ENCODE data around the gene PFN1. TPM values are rescaled to one million over a fixed set of nuclear protein-coding genes. Genes with fewer than 3 reads are reported as not detected.

The PFN1 gene
- total and polyA plus RNA-seq, 10 of the 15 experiments (the other 5 are each of a cell fraction or from before 2014, with no cell fraction given) = 154 to 3,892 (median 1,918) TPM

DNA sequence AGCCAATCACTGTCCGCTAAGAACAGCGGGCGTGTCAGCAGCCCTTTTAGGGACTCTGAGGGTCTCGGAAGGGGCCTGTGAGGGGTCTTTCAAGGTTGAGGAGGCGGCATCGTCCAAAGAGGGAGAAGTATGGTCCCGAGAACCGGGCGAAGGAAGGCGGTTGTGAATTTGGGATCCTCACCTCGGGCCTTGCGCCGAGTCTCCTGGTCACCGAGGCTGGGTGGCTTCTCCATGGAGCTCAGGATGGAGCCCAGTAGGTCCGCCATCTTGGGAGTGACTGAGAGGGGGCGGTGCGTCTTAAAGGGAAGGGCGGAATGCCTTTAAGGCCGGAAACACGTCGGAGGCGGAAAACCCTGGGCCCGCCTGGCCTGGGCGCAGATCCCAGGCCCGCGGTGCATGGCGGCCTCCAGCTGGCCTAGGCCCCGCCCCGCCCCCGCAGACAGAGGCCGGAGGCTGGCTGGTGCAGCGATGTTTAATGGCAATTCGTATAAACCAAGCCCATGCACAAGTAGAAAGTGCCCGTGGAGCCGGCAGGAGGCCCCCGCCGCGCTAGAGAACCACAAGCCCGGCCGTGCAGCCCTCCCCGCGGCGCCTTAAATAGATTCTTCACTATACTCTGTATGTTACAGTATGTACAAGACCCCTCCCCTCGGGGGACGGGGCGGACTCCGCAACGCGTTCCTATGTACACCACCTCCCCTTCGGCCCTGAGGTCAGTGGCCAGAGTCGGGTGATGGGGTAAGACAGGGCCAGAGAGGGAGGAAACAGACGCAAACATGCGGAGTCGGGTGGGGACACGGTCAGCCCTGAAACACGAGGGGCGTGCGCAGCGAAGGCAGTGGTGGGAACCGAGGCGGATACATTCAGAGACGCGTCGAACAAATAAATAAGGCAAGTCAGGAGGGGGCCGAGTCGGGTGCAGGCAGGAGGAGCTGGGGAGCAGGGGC is 19.5 kb upstream of the PFN1 start, which contains the start of gene SPAG7 (continued):
- TF ChIP-seq TCF3 (IDR thresholded peaks at IDR 0.05; ENCODE audit: borderline replicate concordance, insufficient read depth, low read depth, low read length) (peak; percentile 81), ZNF24 (IDR thresholded peaks at IDR 0.05) (0 out of 2 replicates have a peak, but pooled peaks have one; percentile 19), JUNB (IDR thresholded peaks at IDR 0.05) (no peak), ZZZ3 (IDR thresholded peaks at IDR 0.05; ENCODE audit: control insufficient read depth, insufficient read length, low read depth) (no peak), MYC (IDR thresholded peaks at IDR 0.05; ENCODE audit: insufficient read depth, insufficient read length, insufficient replicate concordance, low read length, severe bottlenecking) (no peak), CHD4 (IDR thresholded peaks at IDR 0.05) (no peak), TCF12 (IDR thresholded peaks at IDR 0.05; ENCODE audit: low read depth, low read length) (peak; percentile 83; the same call in 1 of the 2 replicates), HCFC1 (IDR thresholded peaks at IDR 0.05; ENCODE audit: low read length) (0 out of 2 replicates have a peak, but pooled peaks have one; percentile 35), SIX5 (IDR thresholded peaks at IDR 0.05; ENCODE audit: low read depth, low read length, severe bottlenecking) (peak; percentile 15), RFX5 (IDR thresholded peaks at IDR 0.05; ENCODE audit: low read depth, low read length) (no peak), POLR2A (IDR thresholded peaks at IDR 0.05; ENCODE audit: low read depth, low read length) (peak; percentile 87), ATF2 (IDR thresholded peaks at IDR 0.05; ENCODE audit: low read length) (no peak), SMARCA5 (IDR thresholded peaks at IDR 0.05) (peak; percentile 57; the same call in 1 of the 2 replicates), EP300 (IDR thresholded peaks at IDR 0.05; ENCODE audit: borderline replicate concordance in 1 of 2, control insufficient read depth in 1 of 2, low read depth in 2 of 2, low read length in 2 of 2) (0 out of 4 replicates have a peak, but pooled peaks of 1 of the 2 experiments have one; percentile 39), NR2C2 (IDR thresholded peaks at IDR 0.05; ENCODE audit: borderline replicate concordance, control insufficient read depth, insufficient read length, low read depth) (no peak), STAT1 (conservative IDR thresholded peaks at IDR 0.05) (no peak), BMI1 (IDR thresholded peaks at IDR 0.05; ENCODE audit: borderline replicate concordance) (no peak), KDM1A (IDR thresholded peaks at IDR 0.05; ENCODE audit: borderline replicate concordance) (no peak), SMAD5 (IDR thresholded peaks at IDR 0.05; ENCODE audit: low read depth) (peak; percentile 90; the same call in 1 of the 2 replicates), ATF7 (IDR thresholded peaks at IDR 0.05; ENCODE audit: low read depth) (peak; percentile 25; the same call in 1 of the 2 replicates), MXI1 (IDR thresholded peaks at IDR 0.05; ENCODE audit: low read depth, low read length) (peak; percentile 73; the same call in 1 of the 2 replicates), MYB (IDR thresholded peaks at IDR 0.05; ENCODE audit: borderline replicate concordance, low read depth, low read length) (no peak), SRF (IDR thresholded peaks at IDR 0.05; ENCODE audit: low read depth in 2 of 2, low read length in 2 of 2) (peak; percentile 66 to 95)
- TF ChIP-seq, protein P1, sequence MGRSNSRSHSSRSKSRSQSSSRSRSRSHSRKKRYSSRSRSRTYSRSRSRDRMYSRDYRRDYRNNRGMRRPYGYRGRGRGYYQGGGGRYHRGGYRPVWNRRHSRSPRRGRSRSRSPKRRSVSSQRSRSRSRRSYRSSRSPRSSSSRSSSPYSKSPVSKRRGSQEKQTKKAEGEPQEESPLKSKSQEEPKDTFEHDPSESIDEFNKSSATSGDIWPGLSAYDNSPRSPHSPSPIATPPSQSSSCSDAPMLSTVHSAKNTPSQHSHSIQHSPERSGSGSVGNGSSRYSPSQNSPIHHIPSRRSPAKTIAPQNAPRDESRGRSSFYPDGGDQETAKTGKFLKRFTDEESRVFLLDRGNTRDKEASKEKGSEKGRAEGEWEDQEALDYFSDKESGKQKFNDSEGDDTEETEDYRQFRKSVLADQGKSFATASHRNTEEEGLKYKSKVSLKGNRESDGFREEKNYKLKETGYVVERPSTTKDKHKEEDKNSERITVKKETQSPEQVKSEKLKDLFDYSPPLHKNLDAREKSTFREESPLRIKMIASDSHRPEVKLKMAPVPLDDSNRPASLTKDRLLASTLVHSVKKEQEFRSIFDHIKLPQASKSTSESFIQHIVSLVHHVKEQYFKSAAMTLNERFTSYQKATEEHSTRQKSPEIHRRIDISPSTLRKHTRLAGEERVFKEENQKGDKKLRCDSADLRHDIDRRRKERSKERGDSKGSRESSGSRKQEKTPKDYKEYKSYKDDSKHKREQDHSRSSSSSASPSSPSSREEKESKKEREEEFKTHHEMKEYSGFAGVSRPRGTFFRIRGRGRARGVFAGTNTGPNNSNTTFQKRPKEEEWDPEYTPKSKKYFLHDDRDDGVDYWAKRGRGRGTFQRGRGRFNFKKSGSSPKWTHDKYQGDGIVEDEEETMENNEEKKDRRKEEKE (IDR thresholded peaks at IDR 0.05) = no peak
- TF ChIP-seq, protein P2, sequence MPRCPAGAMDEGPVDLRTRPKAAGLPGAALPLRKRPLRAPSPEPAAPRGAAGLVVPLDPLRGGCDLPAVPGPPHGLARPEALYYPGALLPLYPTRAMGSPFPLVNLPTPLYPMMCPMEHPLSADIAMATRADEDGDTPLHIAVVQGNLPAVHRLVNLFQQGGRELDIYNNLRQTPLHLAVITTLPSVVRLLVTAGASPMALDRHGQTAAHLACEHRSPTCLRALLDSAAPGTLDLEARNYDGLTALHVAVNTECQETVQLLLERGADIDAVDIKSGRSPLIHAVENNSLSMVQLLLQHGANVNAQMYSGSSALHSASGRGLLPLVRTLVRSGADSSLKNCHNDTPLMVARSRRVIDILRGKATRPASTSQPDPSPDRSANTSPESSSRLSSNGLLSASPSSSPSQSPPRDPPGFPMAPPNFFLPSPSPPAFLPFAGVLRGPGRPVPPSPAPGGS (IDR thresholded peaks at IDR 0.05; ENCODE audit: borderline replicate concordance, insufficient read depth, low read depth, low read length, poor library complexity, severe bottlenecking) = peak; percentile 67

Measured in GM12878 (cell line).